ENCODE measurements around the gene SLFN12. TPM values are rescaled to one million over a fixed set of nuclear protein-coding genes. Genes with fewer than 3 reads are reported as not detected.
"Not testable (repeated sequence)": the region's sequence is repeated elsewhere in the genome, so short reads cannot be mapped to it uniquely, and the experiment has no call there.

Gene SLFN12
- total RNA-seq, 4 donors from 2014 or later = 11.6 to 20.1 (median 15.9) TPM

DNA sequence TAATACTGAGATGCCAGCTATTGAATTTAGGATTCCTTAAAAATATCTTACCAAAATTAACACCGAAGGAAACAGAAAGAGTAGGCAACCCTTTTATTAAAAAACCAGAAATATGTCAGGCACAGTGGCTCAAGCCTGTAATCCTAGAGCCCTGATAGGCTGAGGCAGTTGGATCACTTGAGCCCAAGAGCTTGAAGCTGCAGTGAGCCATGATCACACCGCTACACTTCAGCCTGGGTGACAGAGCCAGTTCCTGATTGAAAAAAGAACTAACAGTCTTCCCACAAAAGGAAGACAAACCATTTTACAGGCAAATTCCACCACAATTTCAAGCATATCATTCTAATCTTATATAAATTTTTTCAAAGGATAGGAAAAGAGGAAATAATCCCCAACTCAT lies 15.6 kb downstream of the SLFN12 start:
- WGBS, 2 donors = 91 to 98% methylated on average over 2 of the region's 2 CpGs
- no peak for DNase-seq (ENCODE audit: low spot score in 2 of 2)
- no peak overlapping the region for H3K27ac ChIP-seq
- H3K9me3 ChIP-seq = peaks cover 0 to 14% (median 5%) of the 10 kb centered on the region in 4 donors
- no peaks in the 10 kb centered on the region for H3K27me3 ChIP-seq
- TF ChIP-seq, protein P1, sequence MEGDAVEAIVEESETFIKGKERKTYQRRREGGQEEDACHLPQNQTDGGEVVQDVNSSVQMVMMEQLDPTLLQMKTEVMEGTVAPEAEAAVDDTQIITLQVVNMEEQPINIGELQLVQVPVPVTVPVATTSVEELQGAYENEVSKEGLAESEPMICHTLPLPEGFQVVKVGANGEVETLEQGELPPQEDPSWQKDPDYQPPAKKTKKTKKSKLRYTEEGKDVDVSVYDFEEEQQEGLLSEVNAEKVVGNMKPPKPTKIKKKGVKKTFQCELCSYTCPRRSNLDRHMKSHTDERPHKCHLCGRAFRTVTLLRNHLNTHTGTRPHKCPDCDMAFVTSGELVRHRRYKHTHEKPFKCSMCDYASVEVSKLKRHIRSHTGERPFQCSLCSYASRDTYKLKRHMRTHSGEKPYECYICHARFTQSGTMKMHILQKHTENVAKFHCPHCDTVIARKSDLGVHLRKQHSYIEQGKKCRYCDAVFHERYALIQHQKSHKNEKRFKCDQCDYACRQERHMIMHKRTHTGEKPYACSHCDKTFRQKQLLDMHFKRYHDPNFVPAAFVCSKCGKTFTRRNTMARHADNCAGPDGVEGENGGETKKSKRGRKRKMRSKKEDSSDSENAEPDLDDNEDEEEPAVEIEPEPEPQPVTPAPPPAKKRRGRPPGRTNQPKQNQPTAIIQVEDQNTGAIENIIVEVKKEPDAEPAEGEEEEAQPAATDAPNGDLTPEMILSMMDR (IDR thresholded peaks at IDR 0.05) = no peak
- TF ChIP-seq POLR2A (IDR thresholded peaks at IDR 0.05) (no peak), EP300 (IDR thresholded peaks at IDR 0.05) (no peak)
- peaks cover 0 to 85% (median 0%) of the 10 kb centered on the region in 3 donors for H3K36me3 ChIP-seq
- H3K4me3 ChIP-seq = no peak overlapping the region
- no peaks in the 10 kb centered on the region for H3K4me1 ChIP-seq

DNA sequence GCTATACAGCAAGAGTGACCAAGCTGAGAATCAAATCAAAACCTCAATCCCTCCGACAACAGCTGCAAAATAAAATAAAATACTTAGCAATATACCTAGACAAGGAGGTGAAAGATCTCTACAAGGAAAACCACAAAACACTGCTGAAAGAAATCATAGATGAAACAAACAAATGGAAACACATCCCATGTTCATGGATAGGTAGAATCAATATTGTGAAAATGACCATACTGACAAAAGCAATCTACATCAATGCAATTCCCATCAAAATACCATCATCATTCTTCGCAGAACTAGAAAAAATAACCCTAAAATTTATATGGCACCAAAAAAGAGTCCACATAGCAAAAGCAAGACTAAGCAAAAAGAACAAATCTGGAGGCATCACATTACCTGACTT lies 17.6 kb downstream of the SLFN12 start:
- not testable (repeated sequence) for H3K27me3 ChIP-seq; DNase-seq (ENCODE audit: low spot score in 2 of 2); H3K4me3 ChIP-seq; H3K4me1 ChIP-seq; H3K27ac ChIP-seq
- Histone ChIP-seq H3K9me3 (peaks cover 0 to 14% (median 5%) of the 10 kb centered on the region in 4 donors), H3K36me3 (peaks cover 0 to 89% (median 0%) of the 10 kb centered on the region in 3 donors)
- WGBS, 2 donors = 100% methylated on average over 2 of the region's 2 CpGs

DNA sequence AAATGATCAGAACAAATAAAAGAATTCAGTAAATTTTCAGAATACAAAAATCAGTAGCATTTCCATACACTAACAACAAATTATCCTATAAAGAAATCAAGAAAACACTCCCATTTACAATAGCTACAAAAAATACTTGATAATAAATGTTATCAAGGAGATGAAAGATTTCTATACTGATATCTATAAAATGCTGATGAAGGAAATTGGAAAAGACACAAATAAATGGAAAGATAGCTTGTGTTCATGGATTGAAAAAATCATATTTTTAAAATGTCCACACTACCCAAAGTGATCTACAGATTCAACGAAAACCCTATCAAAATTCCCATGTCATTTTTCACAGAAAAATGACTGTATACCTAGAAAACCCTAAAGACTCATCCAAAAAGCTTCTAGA lies 18.1 kb downstream of the SLFN12 start:
- Histone ChIP-seq H3K4me3 (no peak overlapping the region), H3K27me3 (no peaks in the 10 kb centered on the region), H3K36me3 (peaks cover 0 to 89% (median 0%) of the 10 kb centered on the region in 3 donors), H3K27ac (no peak overlapping the region), H3K9me3 (peaks cover 0 to 14% (median 5%) of the 10 kb centered on the region in 4 donors), H3K4me1 (no peaks in the 10 kb centered on the region)
- DNase-seq (ENCODE audit: low spot score in 2 of 2) = no peak
- TF ChIP-seq POLR2A (IDR thresholded peaks at IDR 0.05) (no peak), EP300 (IDR thresholded peaks at IDR 0.05) (no peak)
- TF ChIP-seq, protein P1 (IDR thresholded peaks at IDR 0.05) = no peak
- WGBS, 2 donors = 95 to 98% methylated on average over 1 of the region's 1 CpG

DNA sequence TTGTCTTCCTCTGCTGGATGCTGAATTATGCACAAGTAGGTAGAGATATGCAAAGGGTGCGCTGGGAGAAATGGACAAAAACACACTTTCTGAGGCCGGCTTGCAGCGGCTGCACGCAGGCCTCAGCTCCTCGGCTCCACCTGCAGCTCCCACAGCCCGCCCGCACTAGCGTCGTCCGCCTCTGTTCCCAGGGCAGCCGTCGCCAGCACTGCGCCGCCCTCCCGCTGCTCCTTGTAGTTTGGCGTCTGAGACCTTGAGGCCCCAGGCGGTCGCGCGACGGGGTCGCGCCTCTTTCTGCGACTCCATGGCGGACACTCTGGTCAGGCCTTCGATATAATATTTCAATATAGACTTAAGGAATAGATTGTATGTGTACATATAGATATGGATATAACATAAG lies 24.8 kb downstream of the SLFN12 start:
- H3K27me3 ChIP-seq = no peaks in the 10 kb centered on the region
- no peak for DNase-seq (ENCODE audit: low spot score in 2 of 2)
- WGBS, 2 donors = 89 to 91% methylated on average over 26 of the region's 26 CpGs
- no peak for TF ChIP-seq EP300 (IDR thresholded peaks at IDR 0.05)
- TF ChIP-seq, protein P1 (IDR thresholded peaks at IDR 0.05) = no peak
- TF ChIP-seq POLR2A (IDR thresholded peaks at IDR 0.05) = no peak
- H3K4me1 ChIP-seq = no peaks in the 10 kb centered on the region
- no peak overlapping the region for H3K4me3 ChIP-seq
- peaks cover 0 to 57% (median 0%) of the 10 kb centered on the region in 3 donors for H3K36me3 ChIP-seq
- H3K27ac ChIP-seq = no peak overlapping the region
- H3K9me3 ChIP-seq = no peaks in the 10 kb centered on the region

DNA sequence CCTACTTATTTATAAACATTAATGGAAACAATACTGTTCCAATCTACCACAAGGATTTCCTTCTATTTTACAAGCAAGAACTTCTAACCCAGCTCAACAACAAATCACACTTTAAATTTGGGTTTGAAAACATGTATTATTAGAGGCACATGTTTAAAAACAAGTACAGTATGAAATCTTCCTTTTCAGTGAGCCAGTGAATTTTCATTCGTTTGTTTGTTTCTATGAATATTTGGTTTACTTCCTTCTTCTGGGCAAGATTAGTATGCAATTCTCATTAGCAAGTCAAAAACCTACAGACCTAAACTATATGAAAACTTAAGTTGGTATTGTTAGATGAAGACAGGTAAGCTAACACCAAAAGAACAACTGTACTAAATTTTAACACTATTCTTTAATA lies 25.7 kb downstream of the SLFN12 start:
- DNase-seq (ENCODE audit: low spot score in 2 of 2) = no peak
- WGBS, 2 donors = 79 to 87% methylated on average over 1 of the region's 1 CpG
- TF ChIP-seq EP300 (IDR thresholded peaks at IDR 0.05) (no peak), POLR2A (IDR thresholded peaks at IDR 0.05) (no peak)
- TF ChIP-seq, protein P1 (IDR thresholded peaks at IDR 0.05) = no peak
- Histone ChIP-seq H3K27ac (no peak overlapping the region), H3K4me1 (no peaks in the 10 kb centered on the region), H3K36me3 (peaks cover 0 to 54% (median 0%) of the 10 kb centered on the region in 3 donors), H3K9me3 (no peaks in the 10 kb centered on the region), H3K4me3 (no peak overlapping the region), H3K27me3 (no peaks in the 10 kb centered on the region)

DNA sequence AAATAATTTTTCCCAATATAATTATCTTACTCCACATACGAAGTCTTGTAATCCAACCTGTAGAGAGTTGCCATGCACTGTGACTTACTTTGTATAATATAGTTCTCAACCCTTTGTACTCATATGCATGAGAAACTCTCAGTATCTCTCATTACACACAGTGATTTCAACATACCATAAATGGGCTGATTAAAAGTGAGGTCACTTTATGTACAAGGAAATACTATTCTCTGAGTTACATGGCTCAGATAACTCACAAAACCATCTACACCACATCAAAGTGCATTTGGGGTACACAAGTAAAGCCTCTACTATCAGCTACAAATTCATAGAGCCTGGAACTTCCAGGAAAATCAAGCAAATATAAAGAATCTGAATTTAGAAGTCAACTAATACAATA lies 27.9 kb downstream of the SLFN12 start:
- no peak overlapping the region for H3K27ac ChIP-seq
- no peaks in the 10 kb centered on the region for H3K9me3 ChIP-seq
- H3K27me3 ChIP-seq = no peaks in the 10 kb centered on the region
- WGBS, 2 donors = 87 to 89% methylated on average over 1 of the region's 1 CpG
- peaks cover 0 to 32% (median 0%) of the 10 kb centered on the region in 3 donors for H3K36me3 ChIP-seq
- no peaks in the 10 kb centered on the region for H3K4me1 ChIP-seq
- no peak for DNase-seq (ENCODE audit: low spot score in 2 of 2)
- no peak overlapping the region for H3K4me3 ChIP-seq
- TF ChIP-seq, protein P1 (IDR thresholded peaks at IDR 0.05) = no peak
- TF ChIP-seq POLR2A (IDR thresholded peaks at IDR 0.05) (no peak), EP300 (IDR thresholded peaks at IDR 0.05) (no peak)

DNA sequence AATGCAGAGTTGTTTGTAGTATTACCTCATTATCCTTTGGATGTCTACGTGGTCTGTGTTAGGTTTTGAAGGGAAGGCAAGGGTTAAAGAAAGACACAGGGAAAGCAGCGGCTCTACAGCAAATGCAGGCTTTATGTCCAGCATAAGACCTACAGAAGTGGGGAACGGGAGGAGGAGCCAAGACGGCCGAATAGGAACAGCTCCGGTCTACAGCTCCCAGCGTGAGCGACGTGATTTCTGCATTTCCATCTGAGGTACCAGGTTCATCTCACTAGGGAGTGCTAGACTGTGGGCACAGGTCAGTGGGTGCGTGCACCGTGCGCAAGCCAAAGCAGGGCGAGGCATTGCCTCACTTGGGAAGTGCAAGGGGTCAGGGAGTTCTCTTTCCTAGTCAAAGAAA lies 38.5 kb downstream of the SLFN12 start:
- H3K27me3 ChIP-seq; H3K36me3 ChIP-seq; DNase-seq (ENCODE audit: low spot score in 2 of 2); H3K4me3 ChIP-seq; H3K9me3 ChIP-seq; H3K27ac ChIP-seq; H3K4me1 ChIP-seq: not testable (repeated sequence)
- WGBS, 2 donors = 84 to 87% methylated on average over 13 of the region's 13 CpGs
